ENCODE data around the gene TTBK2.

Gene TTBK2

GRCh38 chr15:42880121-42880520 lies 40.5 kb downstream of the TTBK2 start:
- TF ChIP-seq SP1 (IDR thresholded peaks at IDR 0.05) (no peak), FOXA1 (IDR thresholded peaks at IDR 0.05) (no peak), PKNOX1 (IDR thresholded peaks at IDR 0.05) (no peak), FOXK2 (IDR thresholded peaks at IDR 0.05) (no peak), HDGF (IDR thresholded peaks at IDR 0.05; ENCODE audit: borderline replicate concordance) (no peak), ELF4 (IDR thresholded peaks at IDR 0.05) (no peak), NFRKB (IDR thresholded peaks at IDR 0.05) (no peak), TARDBP (IDR thresholded peaks at IDR 0.05) (no peak), FOXM1 (IDR thresholded peaks at IDR 0.05; ENCODE audit: borderline replicate concordance) (no peak), LEF1 (IDR thresholded peaks at IDR 0.05; ENCODE audit: borderline replicate concordance) (no peak), BHLHE40 (IDR thresholded peaks at IDR 0.05; ENCODE audit: borderline replicate concordance) (no peak), SUZ12 (IDR thresholded peaks at IDR 0.05) (no peak)
- DNase-seq (ENCODE audit: extremely low spot score), result no peak
- ChIA-PET POLR2A (no interaction called here), CTCF (no interaction called here)

GRCh38 chr15:42879443-42879842 lies 41.1 kb downstream of the TTBK2 start:
- no peak for DNase-seq (ENCODE audit: extremely low spot score)
- no peak for TF ChIP-seq TARDBP (IDR thresholded peaks at IDR 0.05)
- no peak for TF ChIP-seq CTBP1 (IDR thresholded peaks at IDR 0.05; ENCODE audit: borderline replicate concordance)
- TF ChIP-seq SUZ12 (IDR thresholded peaks at IDR 0.05), result no peak
- TF ChIP-seq NFRKB (IDR thresholded peaks at IDR 0.05), result no peak
- no peak for TF ChIP-seq L3MBTL2 (conservative IDR thresholded peaks at IDR 0.05)
- TF ChIP-seq FOXA1 (IDR thresholded peaks at IDR 0.05), result no peak
- TF ChIP-seq HDGF (IDR thresholded peaks at IDR 0.05; ENCODE audit: borderline replicate concordance), result no peak
- TF ChIP-seq LEF1 (IDR thresholded peaks at IDR 0.05; ENCODE audit: borderline replicate concordance), result no peak
- TF ChIP-seq FOXK2 (IDR thresholded peaks at IDR 0.05), result no peak
- no peak for TF ChIP-seq BHLHE40 (IDR thresholded peaks at IDR 0.05; ENCODE audit: borderline replicate concordance)
- TF ChIP-seq ELF4 (IDR thresholded peaks at IDR 0.05), result no peak
- TF ChIP-seq SP1 (IDR thresholded peaks at IDR 0.05), result no peak
- TF ChIP-seq PKNOX1 (IDR thresholded peaks at IDR 0.05), result no peak
- TF ChIP-seq ARNT (IDR thresholded peaks at IDR 0.05), result no peak
- TF ChIP-seq FOXM1 (IDR thresholded peaks at IDR 0.05; ENCODE audit: borderline replicate concordance), result no peak
- ChIA-PET POLR2A (no interaction called here), CTCF (no interaction called here)

DNA sequence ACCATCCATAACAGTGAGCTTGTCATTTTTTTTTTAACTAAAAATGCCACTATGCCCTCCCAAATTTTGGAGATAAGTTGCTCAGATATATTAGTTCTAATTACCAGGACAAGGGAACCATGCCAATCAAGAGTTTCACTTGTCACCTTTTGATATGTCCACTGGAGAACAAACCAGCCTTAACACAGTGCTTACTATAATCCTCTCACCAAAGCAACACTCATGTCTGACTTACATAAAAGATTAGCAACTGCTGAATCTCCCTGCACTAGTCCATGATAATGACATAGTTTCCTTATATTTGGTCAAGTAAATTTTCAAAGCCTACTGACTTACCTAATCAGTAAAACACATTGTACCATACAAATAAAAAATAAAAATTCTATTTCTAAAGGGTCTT lies 44.4 kb downstream of the TTBK2 start:
- ChIA-PET POLR2A (no interaction called here), CTCF (no interaction called here)
- DNase-seq (ENCODE audit: extremely low spot score), result no peak
- no peak for TF ChIP-seq FOXM1 (IDR thresholded peaks at IDR 0.05; ENCODE audit: borderline replicate concordance)
- no peak for TF ChIP-seq TARDBP (IDR thresholded peaks at IDR 0.05)
- TF ChIP-seq CTBP1 (IDR thresholded peaks at IDR 0.05; ENCODE audit: borderline replicate concordance), result no peak
- no peak for TF ChIP-seq BHLHE40 (IDR thresholded peaks at IDR 0.05; ENCODE audit: borderline replicate concordance)
- no peak for TF ChIP-seq NFRKB (IDR thresholded peaks at IDR 0.05)
- TF ChIP-seq FOXA1 (IDR thresholded peaks at IDR 0.05), result no peak
- TF ChIP-seq ELF4 (IDR thresholded peaks at IDR 0.05), result no peak
- no peak for TF ChIP-seq HDGF (IDR thresholded peaks at IDR 0.05; ENCODE audit: borderline replicate concordance)
- no peak for TF ChIP-seq LEF1 (IDR thresholded peaks at IDR 0.05; ENCODE audit: borderline replicate concordance)
- TF ChIP-seq SP1 (IDR thresholded peaks at IDR 0.05), result no peak
- TF ChIP-seq FOXK2 (IDR thresholded peaks at IDR 0.05), result no peak
- no peak for TF ChIP-seq ZNF384 (IDR thresholded peaks at IDR 0.05)
- TF ChIP-seq SUZ12 (IDR thresholded peaks at IDR 0.05), result no peak

DNA sequence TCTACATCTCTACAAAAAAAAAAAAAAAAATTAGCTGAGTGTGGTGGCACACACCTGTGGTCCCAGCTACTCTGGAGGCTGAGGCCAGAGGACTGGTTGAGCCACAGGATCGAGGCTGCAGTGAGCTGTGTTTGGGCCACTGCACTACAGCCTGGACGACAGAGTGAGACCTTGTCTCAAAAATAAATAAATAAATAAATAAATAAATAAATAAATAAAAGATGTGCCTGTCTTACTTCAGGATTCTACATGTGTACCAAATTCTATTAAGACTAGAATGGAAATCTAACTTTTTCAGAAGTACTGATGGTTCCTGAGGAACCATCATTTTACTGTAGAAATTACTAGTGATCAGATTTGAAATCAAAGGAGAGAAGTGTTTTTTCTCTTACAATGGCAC lies 51.9 kb downstream of the TTBK2 start:
- no peak for TF ChIP-seq L3MBTL2 (conservative IDR thresholded peaks at IDR 0.05)
- DNase-seq (ENCODE audit: extremely low spot score), result no peak
- CTCF ChIA-PET, result no interaction called here
- POLR2A ChIA-PET, result no interaction called here

GRCh38 chr15:42863572-42864239 lies 56.9 kb downstream of the TTBK2 start:
- ChIA-PET CTCF (interaction anchor here (0.5 kb wide), 1 partner anchor 10 kb away, joined by 3 read pairs; no protein-coding TSS in a partner anchor), POLR2A (no interaction called here)
- no peak for DNase-seq (ENCODE audit: extremely low spot score)
- TF ChIP-seq BHLHE40 (IDR thresholded peaks at IDR 0.05; ENCODE audit: borderline replicate concordance), result no peak
- TF ChIP-seq LEF1 (IDR thresholded peaks at IDR 0.05; ENCODE audit: borderline replicate concordance), result no peak
- TF ChIP-seq FOXK2 (IDR thresholded peaks at IDR 0.05), result no peak
- no peak for TF ChIP-seq ARNT (IDR thresholded peaks at IDR 0.05)
- no peak for TF ChIP-seq SP1 (IDR thresholded peaks at IDR 0.05)
- no peak for TF ChIP-seq ELF4 (IDR thresholded peaks at IDR 0.05)
- TF ChIP-seq TARDBP (IDR thresholded peaks at IDR 0.05), result no peak
- no peak for TF ChIP-seq HDGF (IDR thresholded peaks at IDR 0.05; ENCODE audit: borderline replicate concordance)
- no peak for TF ChIP-seq L3MBTL2 (conservative IDR thresholded peaks at IDR 0.05)
- no peak for TF ChIP-seq CTBP1 (IDR thresholded peaks at IDR 0.05; ENCODE audit: borderline replicate concordance)
- TF ChIP-seq SUZ12 (IDR thresholded peaks at IDR 0.05), result no peak

- no peak for DNase-seq (ENCODE audit: extremely low spot score)
- CTCF ChIA-PET, result no interaction called here
- TF ChIP-seq ELF4 (IDR thresholded peaks at IDR 0.05) (no peak), LEF1 (IDR thresholded peaks at IDR 0.05; ENCODE audit: borderline replicate concordance) (no peak)
- POLR2A ChIA-PET, result no interaction called here
Measured at GRCh38 chr15:42858999-42859789, 61.4 kb downstream of the TTBK2 start.

- DNase-seq (ENCODE audit: extremely low spot score), result no peak
- POLR2A ChIA-PET, result no interaction called here
- CTCF ChIA-PET, result no interaction called here
- TF ChIP-seq SUZ12 (IDR thresholded peaks at IDR 0.05) (no peak), SP1 (IDR thresholded peaks at IDR 0.05) (no peak), BHLHE40 (IDR thresholded peaks at IDR 0.05; ENCODE audit: borderline replicate concordance) (no peak), CTBP1 (IDR thresholded peaks at IDR 0.05; ENCODE audit: borderline replicate concordance) (no peak), L3MBTL2 (conservative IDR thresholded peaks at IDR 0.05) (no peak), ZNF384 (IDR thresholded peaks at IDR 0.05) (no peak), NFRKB (IDR thresholded peaks at IDR 0.05) (no peak), PKNOX1 (IDR thresholded peaks at IDR 0.05) (no peak), TARDBP (IDR thresholded peaks at IDR 0.05) (no peak), FOXM1 (IDR thresholded peaks at IDR 0.05; ENCODE audit: borderline replicate concordance) (no peak), ELF4 (IDR thresholded peaks at IDR 0.05) (no peak)
Measured at GRCh38 chr15:42858540-42858939, 62.0 kb downstream of the TTBK2 start.

Measured in HEK293T (cell line).